SU-DHL-6 (cell line): ENCODE results near the gene ZNF563.

ENCODE experiments used
- EZH2phosphoT487 ChIP-seq: fragments of 200-600 bp; sonication (generic), shearing (Covaris generic); conservative IDR thresholded peaks from 2 replicates; pipeline ENCODE4 v1.6.1; 2018; ENCODE audit warnings: mild to moderate bottlenecking, antibody characterized with exemption, low read length, moderate library complexity, mixed read lengths
- TF ChIP-seq, protein P1 (sequence below): fragments of 200-600 bp; sonication (generic); IDR thresholded peaks from one replicate; pipeline ENCODE4 v1.5.1; 2017; ENCODE audit warnings: antibody characterized with exemption, mild to moderate bottlenecking, low read length, moderate library complexity; ENCODE audit not compliant: insufficient read depth, poor library complexity, severe bottlenecking

GRCh38 chr19:12294249-12295158, 38.9 kb downstream of the ZNF563 start, which contains the start of gene ZNF44:
- TF ChIP-seq, protein P1, sequence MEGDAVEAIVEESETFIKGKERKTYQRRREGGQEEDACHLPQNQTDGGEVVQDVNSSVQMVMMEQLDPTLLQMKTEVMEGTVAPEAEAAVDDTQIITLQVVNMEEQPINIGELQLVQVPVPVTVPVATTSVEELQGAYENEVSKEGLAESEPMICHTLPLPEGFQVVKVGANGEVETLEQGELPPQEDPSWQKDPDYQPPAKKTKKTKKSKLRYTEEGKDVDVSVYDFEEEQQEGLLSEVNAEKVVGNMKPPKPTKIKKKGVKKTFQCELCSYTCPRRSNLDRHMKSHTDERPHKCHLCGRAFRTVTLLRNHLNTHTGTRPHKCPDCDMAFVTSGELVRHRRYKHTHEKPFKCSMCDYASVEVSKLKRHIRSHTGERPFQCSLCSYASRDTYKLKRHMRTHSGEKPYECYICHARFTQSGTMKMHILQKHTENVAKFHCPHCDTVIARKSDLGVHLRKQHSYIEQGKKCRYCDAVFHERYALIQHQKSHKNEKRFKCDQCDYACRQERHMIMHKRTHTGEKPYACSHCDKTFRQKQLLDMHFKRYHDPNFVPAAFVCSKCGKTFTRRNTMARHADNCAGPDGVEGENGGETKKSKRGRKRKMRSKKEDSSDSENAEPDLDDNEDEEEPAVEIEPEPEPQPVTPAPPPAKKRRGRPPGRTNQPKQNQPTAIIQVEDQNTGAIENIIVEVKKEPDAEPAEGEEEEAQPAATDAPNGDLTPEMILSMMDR: no peak
- no peak for TF ChIP-seq EZH2phosphoT487
